CD1c-positive myeloid dendritic cell (primary cell): Measurements from ENCODE around the gene SBNO1.
"Not testable (repeated sequence)": the region's sequence is repeated elsewhere in the genome, so short reads cannot be mapped to it uniquely, and the experiment has no call there.

Source experiments
- DNase-seq: peaks from one replicate; pipeline ENCODE4 v3.0.0-alpha.2; 2016; ENCODE audit errors: extremely low spot score

SBNO1 gene

GRCh38 chr12:123248996-123249741 is 115.5 kb downstream of the SBNO1 start:
- DNase-seq: not testable (repeated sequence)

- DNase-seq: not testable (repeated sequence)
Observed at GRCh38 chr12:123248129-123248528, 116.5 kb downstream of the SBNO1 start.

- no peak for DNase-seq
Observed at GRCh38 chr12:123245678-123246077, 119.0 kb downstream of the SBNO1 start.

GRCh38 chr12:123243671-123244262 is 120.9 kb downstream of the SBNO1 start:
- DNase-seq: no peak

GRCh38 chr12:123242116-123242904 is 122.3 kb downstream of the SBNO1 start:
- peak; percentile 63 for DNase-seq
